HG03135 (cell line): ENCODE results near the gene NOM1.

Source experiments
- ATAC-seq: cut with Tn5 transposase; IDR thresholded peaks from one replicate; pipeline ENCODE4 v1.9.1; 2021; ENCODE audit warnings: mild to moderate bottlenecking, moderate library complexity; ENCODE audit not compliant: unreplicated experiment

The NOM1 gene

GRCh38 chr7:156979711-156980110 is 30.2 kb downstream of the NOM1 start:
- no peak for ATAC-seq

- no peak for ATAC-seq
Observed at GRCh38 chr7:156984174-156984891, 34.8 kb downstream of the NOM1 start.

- ATAC-seq: no peak
Observed at GRCh38 chr7:156985101-156985992, 35.8 kb downstream of the NOM1 start.

- no peak for ATAC-seq
Observed at GRCh38 chr7:156986378-156986777, 36.9 kb downstream of the NOM1 start.

GRCh38 chr7:156988343-156989185 is 39.1 kb downstream of the NOM1 start:
- ATAC-seq: no peak

GRCh38 chr7:156989766-156990535 is 40.4 kb downstream of the NOM1 start:
- no peak for ATAC-seq

- ATAC-seq: no peak
Observed at GRCh38 chr7:156993021-156993924, 43.8 kb downstream of the NOM1 start.

GRCh38 chr7:156993925-156994235 is 44.4 kb downstream of the NOM1 start:
- no peak for ATAC-seq

- ATAC-seq: no peak
Observed at GRCh38 chr7:156994417-156994816, 44.9 kb downstream of the NOM1 start.

- no peak for ATAC-seq
Observed at GRCh38 chr7:156998988-156999957, 49.8 kb downstream of the NOM1 start.

- ATAC-seq: no peak
Observed at GRCh38 chr7:156999958-157000726, 50.6 kb downstream of the NOM1 start.

GRCh38 chr7:157000741-157001653 is 51.5 kb downstream of the NOM1 start:
- no peak for ATAC-seq

- no peak for ATAC-seq
Observed at GRCh38 chr7:157001920-157002818, 52.7 kb downstream of the NOM1 start.

- no peak for ATAC-seq
Observed at GRCh38 chr7:157002819-157003421, 53.4 kb downstream of the NOM1 start.

GRCh38 chr7:157003445-157003755 is 53.9 kb downstream of the NOM1 start:
- ATAC-seq: no peak
